ENCODE measurements around the gene CTDSPL. TPM values are rescaled to one million over a fixed set of nuclear protein-coding genes. Genes with fewer than 3 reads are reported as not detected.
A peak's percentile ranks its signal among the peaks of the same experiment; 100 is the strongest.

The CTDSPL gene
- total RNA-seq, 6 donors from 2014 or later = 35.6 to 78.1 (median 55.5) TPM

GRCh38 chr3:37956723-37957538, 95.3 kb downstream of the CTDSPL start:
- TF ChIP-seq POLR2A (IDR thresholded peaks at IDR 0.05) (no peak), POLR2AphosphoS5 (IDR thresholded peaks at IDR 0.05) (no peak), EP300 (IDR thresholded peaks at IDR 0.05) (no peak)
- TF ChIP-seq, protein P1, sequence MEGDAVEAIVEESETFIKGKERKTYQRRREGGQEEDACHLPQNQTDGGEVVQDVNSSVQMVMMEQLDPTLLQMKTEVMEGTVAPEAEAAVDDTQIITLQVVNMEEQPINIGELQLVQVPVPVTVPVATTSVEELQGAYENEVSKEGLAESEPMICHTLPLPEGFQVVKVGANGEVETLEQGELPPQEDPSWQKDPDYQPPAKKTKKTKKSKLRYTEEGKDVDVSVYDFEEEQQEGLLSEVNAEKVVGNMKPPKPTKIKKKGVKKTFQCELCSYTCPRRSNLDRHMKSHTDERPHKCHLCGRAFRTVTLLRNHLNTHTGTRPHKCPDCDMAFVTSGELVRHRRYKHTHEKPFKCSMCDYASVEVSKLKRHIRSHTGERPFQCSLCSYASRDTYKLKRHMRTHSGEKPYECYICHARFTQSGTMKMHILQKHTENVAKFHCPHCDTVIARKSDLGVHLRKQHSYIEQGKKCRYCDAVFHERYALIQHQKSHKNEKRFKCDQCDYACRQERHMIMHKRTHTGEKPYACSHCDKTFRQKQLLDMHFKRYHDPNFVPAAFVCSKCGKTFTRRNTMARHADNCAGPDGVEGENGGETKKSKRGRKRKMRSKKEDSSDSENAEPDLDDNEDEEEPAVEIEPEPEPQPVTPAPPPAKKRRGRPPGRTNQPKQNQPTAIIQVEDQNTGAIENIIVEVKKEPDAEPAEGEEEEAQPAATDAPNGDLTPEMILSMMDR (IDR thresholded peaks at IDR 0.05) = no peak
- Histone ChIP-seq H3K27ac (peak overlapping the region; percentile 40 to 84 (median 56)), H3K9me3 (no peaks in the 10 kb centered on the region), H3K36me3 (peaks cover 0 to 6% (median 0%) of the 10 kb centered on the region in 4 donors), H3K4me1 (peaks cover 29 to 49% (median 38%) of the 10 kb centered on the region in 4 donors), H3K27me3 (no peaks in the 10 kb centered on the region), H3K4me3 (no peak overlapping the region)
- 27 to 36% methylated on average over 2 of the region's 2 CpGs for WGBS, 2 donors
- ATAC-seq (ENCODE audit: low FRiP score in 2 of 2) = no peak
- DNase-seq = no peak

DNA sequence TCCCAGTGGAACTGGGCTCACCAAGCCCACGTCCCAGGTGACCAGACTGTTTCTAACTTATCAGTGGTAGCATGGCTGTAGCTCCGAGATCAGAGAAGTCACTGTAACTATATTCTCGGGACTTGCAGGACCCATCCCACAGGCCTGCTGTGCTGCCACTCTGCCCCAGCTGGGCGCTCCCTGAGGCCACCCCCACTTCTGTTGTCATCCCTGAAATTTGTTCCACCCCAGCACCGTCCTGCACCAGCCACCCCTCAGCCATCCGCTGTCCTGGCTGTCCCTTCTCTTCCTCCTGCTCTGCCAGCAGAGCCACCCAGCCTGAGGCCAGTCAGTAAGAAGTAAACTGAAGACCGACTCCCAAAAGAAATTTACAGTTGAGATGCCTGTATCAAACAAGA, 95.9 kb downstream of the CTDSPL start:
- H3K4me1 ChIP-seq = peaks cover 31 to 50% (median 38%) of the 10 kb centered on the region in 4 donors
- ATAC-seq (ENCODE audit: low FRiP score in 2 of 2) (peak in 1 of 2 donors; percentile 46), DNase-seq (peak in 1 of 2 donors; percentile 27)
- H3K9me3 ChIP-seq = no peaks in the 10 kb centered on the region
- WGBS, 2 donors = 54 to 57% methylated on average over 4 to 7 of the region's 7 CpGs
- H3K4me3 ChIP-seq = no peak overlapping the region
- no peaks in the 10 kb centered on the region for H3K27me3 ChIP-seq
- peak overlapping the region; percentile 40 to 84 (median 56) for H3K27ac ChIP-seq
- H3K36me3 ChIP-seq = peaks cover 0 to 6% (median 0%) of the 10 kb centered on the region in 4 donors
- TF ChIP-seq POLR2A (IDR thresholded peaks at IDR 0.05) = no peak
- TF ChIP-seq EP300 (IDR thresholded peaks at IDR 0.05) = no peak
- TF ChIP-seq POLR2AphosphoS5 (IDR thresholded peaks at IDR 0.05) = no peak
- TF ChIP-seq, protein P1 (IDR thresholded peaks at IDR 0.05) = no peak

DNA sequence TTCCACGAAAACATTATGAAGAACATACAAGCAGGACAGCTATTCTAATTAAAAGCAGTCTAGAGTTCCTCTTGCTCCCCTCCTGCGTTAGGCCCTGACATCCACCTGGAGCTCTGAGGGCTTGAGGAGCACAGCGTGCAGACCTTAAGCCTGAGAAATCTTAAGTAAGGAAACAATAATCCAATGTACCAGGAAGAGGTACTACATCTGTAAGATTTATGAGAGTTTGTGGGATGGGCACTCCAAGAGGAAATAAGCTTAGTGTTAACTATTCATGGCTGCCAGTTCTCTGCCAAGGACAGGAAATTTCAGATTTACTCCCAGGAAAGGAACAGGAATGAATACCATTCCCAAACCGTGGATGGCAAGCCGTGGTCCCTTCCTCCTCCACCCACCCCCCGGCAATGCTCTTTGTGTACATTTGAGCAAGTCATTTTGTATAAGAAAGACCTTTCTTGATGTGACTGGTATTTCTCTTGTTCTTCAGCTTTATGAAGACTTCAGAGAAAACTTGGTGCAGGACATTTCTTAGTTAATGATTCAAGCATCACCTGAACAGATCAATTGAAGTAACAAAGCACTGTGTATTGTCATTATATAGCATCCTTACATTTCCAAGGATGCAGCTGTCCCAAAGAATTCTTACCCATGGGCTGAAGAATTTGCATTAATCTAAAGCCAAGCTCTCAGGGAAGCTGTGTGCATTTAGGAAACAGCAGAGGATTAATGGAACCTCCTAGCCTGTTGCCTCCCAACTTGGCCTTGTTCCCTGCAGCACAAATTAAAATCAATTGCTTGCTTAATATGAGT, 100.1 kb downstream of the CTDSPL start:
- peaks cover 21 to 30% (median 23%) of the 10 kb centered on the region in 4 donors for H3K4me1 ChIP-seq
- H3K27ac ChIP-seq = peak overlapping the region in 3 of 4 donors; percentile 5 to 51 (median 49)
- 29 to 38% methylated on average over 6 of the region's 6 CpGs for WGBS, 2 donors

DNA sequence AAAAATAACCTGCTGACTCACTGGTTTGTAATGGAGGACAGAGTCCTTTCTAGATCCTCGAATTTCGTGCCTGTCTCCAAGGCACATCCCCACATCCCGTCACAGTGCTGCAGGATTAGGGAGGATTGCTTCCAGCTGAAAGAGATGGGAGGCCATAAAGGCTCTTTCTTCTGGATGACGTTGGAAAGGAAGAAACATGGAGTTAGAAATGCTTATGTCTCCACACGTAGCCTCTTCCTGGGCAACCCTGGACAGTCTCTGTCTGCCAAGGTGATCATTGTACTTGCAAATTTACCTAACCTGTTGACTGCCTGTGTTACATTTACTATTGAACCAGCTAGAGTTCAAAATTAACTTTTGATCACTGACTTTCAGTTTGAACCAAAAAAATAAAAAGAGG, 101.3 kb downstream of the CTDSPL start:
- Histone ChIP-seq H3K9me3 (no peaks in the 10 kb centered on the region), H3K27me3 (no peaks in the 10 kb centered on the region), H3K4me1 (peaks cover 20 to 25% (median 21%) of the 10 kb centered on the region in 4 donors), H3K4me3 (no peak overlapping the region), H3K36me3 (no peaks in the 10 kb centered on the region), H3K27ac (peak overlapping the region in 3 of 4 donors; percentile 5 to 49 (median 13))
- TF ChIP-seq POLR2A (IDR thresholded peaks at IDR 0.05) (no peak), EP300 (IDR thresholded peaks at IDR 0.05) (no peak), POLR2AphosphoS5 (IDR thresholded peaks at IDR 0.05) (no peak)
- TF ChIP-seq, protein P1 (IDR thresholded peaks at IDR 0.05) = no peak
- ATAC-seq (ENCODE audit: low FRiP score in 2 of 2) = no peak
- DNase-seq = no peak
- whole genome bisulfite sequencing, 2 donors = 67 to 70% methylated on average over 5 of the region's 5 CpGs

More for the DNA sequence above, 100.1 kb downstream of the CTDSPL start:
- DNase-seq (no peak), ATAC-seq (ENCODE audit: low FRiP score in 2 of 2) (no peak)
- H3K36me3 ChIP-seq = no peaks in the 10 kb centered on the region
- TF ChIP-seq POLR2A (IDR thresholded peaks at IDR 0.05) (no peak), EP300 (IDR thresholded peaks at IDR 0.05) (no peak), POLR2AphosphoS5 (IDR thresholded peaks at IDR 0.05) (no peak)
- TF ChIP-seq, protein P1 (IDR thresholded peaks at IDR 0.05) = no peak
- no peak overlapping the region for H3K4me3 ChIP-seq
- H3K9me3 ChIP-seq = no peaks in the 10 kb centered on the region
- no peaks in the 10 kb centered on the region for H3K27me3 ChIP-seq
